ENCODE results near the gene ACOX2.

The ACOX2 gene

DNA sequence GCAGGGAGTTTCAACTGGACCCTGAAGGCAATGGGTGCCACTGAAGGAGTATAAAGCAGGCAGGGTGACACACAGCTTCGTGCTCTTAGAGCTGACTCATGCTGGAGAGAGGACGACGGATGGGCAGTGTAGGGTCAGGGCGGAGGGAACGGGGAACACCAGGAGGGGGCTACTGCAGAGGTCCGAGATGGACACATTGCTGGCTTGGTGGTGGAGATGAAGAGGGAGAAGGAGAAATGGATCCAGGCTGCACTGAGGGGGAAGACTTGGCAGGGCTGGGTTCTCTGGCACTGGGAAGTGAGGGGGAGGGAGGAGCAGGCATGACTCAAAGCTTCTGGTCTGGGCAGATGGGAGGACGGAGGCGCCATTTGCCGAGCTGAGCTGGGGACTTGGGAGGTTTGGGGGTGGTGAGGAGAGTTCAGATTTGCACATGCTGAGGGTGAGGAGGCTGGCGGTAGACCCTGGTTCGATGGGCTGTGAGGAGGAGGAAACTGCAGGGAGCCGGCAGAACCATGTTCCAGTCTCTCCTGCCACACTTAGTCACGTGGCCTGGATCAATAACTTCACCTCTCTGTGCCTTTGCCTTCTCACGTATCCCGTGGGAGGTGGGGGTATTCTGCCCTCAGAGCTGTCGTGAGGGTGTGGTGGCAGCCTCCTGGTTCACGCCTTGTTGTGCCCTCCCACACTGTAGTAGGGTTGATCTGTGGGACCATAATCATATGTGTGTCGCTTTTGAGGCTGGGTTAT, 49.7 kb downstream of the ACOX2 start:
- TF ChIP-seq, protein P1, sequence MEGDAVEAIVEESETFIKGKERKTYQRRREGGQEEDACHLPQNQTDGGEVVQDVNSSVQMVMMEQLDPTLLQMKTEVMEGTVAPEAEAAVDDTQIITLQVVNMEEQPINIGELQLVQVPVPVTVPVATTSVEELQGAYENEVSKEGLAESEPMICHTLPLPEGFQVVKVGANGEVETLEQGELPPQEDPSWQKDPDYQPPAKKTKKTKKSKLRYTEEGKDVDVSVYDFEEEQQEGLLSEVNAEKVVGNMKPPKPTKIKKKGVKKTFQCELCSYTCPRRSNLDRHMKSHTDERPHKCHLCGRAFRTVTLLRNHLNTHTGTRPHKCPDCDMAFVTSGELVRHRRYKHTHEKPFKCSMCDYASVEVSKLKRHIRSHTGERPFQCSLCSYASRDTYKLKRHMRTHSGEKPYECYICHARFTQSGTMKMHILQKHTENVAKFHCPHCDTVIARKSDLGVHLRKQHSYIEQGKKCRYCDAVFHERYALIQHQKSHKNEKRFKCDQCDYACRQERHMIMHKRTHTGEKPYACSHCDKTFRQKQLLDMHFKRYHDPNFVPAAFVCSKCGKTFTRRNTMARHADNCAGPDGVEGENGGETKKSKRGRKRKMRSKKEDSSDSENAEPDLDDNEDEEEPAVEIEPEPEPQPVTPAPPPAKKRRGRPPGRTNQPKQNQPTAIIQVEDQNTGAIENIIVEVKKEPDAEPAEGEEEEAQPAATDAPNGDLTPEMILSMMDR (IDR thresholded peaks at IDR 0.05; ENCODE audit: borderline replicate concordance, control extremely low read depth, extremely low read depth, insufficient read depth, missing control alignments) = no peak
- DNase-seq (ENCODE audit: low spot score) = no peak
- in situ Hi-C loops (cut with MboI; ENCODE audit: low sequenced_read_pairs, unreplicated experiment) = no loop called here

DNA sequence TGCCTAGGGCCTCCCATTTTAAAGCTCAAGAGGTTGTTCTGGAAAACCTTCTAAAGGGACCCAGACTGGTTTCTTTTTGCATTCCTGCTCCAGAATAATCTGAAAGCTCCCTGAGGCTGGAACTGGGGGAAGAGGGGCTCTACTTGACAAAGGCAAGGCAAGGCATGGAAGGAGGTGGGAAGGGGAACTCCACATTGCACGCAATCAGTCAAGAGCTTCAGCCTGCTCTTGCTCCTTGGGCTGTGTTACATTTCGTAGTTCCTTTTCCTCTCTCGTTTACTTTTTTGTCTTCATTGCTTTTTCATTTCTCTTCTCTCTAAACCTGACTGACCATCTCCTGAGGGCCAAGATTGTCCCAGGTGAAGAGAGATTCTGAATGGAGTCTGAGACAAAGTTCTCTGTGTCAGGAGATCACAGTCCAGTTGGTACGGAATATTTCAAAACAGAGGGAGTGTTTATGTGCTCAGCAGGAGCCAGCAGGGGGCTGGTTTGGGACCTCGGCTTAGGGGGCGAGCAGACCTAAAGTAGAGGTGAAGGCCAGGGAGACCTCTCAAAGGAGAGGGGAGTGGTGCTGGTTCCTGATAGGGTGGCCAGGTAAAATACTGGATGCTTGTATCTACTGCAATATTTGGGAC, 51.1 kb downstream of the ACOX2 start:
- no peak for DNase-seq (ENCODE audit: low spot score)
- in situ Hi-C loops (cut with MboI; ENCODE audit: low sequenced_read_pairs, unreplicated experiment) = no loop called here
- TF ChIP-seq, protein P1 (IDR thresholded peaks at IDR 0.05; ENCODE audit: borderline replicate concordance, control extremely low read depth, extremely low read depth, insufficient read depth, missing control alignments) = no peak

DNA sequence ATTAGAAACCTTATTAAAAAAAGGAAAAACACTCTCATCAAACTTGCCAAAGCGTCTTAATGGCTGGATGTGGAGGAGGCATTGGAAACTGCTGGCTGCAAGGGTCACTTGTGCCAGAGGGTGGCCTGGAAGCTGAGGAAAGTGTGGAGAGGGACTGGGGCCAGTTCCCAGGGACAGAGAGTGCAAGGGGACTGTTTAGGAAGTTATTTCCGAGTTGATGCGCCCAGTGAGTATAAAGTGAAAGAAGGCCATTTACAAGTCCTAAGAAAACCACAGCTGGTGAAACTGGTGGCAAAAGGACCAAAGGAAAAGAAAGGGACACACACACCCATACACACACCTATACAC, 52.3 kb downstream of the ACOX2 start:
- DNase-seq (ENCODE audit: low spot score) = no peak
- TF ChIP-seq, protein P1 (IDR thresholded peaks at IDR 0.05; ENCODE audit: borderline replicate concordance, control extremely low read depth, extremely low read depth, insufficient read depth, missing control alignments) = no peak
- in situ Hi-C loops (cut with MboI; ENCODE audit: low sequenced_read_pairs, unreplicated experiment) = no loop called here

DNA sequence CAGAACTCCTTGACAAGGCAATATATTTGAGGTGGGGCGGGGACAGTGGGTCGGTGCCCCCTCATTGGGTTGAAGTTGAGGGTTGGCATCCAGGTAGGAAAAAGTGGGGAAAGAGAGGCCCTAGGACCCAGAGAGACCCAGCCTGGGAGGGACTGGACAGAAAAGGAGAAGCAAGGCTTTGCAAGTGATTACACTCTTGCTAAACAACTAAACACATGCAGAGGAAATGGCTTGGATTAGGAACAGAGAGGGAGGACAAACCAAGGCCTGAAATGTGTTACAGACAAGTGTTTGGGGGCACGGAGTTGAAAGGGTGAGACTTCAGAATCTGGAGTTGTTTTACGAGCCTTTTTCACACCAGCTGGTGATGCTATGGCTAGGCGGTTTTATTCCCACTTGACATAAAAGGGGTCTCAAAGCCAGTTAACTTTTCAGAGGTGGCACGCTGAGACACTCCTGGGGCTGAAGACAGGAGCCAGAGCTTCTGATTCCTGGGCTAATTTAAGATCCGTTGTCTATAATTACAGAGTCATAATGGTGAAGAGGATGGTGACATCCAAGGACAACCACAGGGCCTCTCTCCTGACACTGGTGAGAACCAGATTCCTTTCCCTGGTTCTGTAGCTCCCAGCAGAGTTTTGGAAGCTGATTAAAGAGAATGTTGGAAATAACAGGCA, 52.8 kb downstream of the ACOX2 start:
- DNase-seq (ENCODE audit: low spot score) = no peak
- in situ Hi-C loops (cut with MboI; ENCODE audit: low sequenced_read_pairs, unreplicated experiment) = no loop called here
- TF ChIP-seq, protein P1 (IDR thresholded peaks at IDR 0.05; ENCODE audit: borderline replicate concordance, control extremely low read depth, extremely low read depth, insufficient read depth, missing control alignments) = no peak

DNA sequence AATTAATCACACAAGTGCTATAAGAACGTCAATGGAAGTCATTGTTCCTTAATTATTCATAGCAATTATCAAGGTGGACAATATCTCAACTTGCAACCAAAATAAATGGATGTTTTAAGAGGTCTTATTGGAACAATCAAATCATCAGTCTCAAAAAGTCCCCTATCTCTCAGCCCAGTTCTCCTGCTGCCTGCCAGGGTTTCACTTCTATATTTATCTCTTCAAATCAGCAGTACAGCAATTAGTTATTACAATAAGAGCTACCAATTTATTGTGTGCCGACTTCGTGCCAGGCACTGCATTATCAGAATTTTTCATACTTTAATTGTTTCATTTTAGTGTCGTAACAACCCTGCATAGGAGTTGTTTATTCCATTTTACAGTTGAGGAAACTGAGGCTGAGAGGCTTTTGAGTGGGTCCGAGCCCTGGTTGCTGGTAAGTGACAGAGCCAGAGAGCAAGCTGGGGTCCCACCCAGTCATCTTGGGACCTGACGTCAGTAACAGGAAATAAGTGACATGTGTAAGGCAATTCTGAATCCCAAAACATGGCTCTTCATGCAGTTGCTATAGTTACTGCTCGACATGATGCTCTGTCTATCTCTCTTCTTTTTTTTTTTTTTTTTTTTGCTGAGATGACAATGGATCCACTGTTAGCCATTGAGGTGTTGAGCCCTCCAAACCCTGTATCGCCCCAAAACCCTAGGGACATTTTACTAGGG, 53.9 kb downstream of the ACOX2 start:
- DNase-seq (ENCODE audit: low spot score) = no peak
- TF ChIP-seq, protein P1 (IDR thresholded peaks at IDR 0.05; ENCODE audit: borderline replicate concordance, control extremely low read depth, extremely low read depth, insufficient read depth, missing control alignments) = no peak
- in situ Hi-C loops (cut with MboI; ENCODE audit: low sequenced_read_pairs, unreplicated experiment) = no loop called here

DNA sequence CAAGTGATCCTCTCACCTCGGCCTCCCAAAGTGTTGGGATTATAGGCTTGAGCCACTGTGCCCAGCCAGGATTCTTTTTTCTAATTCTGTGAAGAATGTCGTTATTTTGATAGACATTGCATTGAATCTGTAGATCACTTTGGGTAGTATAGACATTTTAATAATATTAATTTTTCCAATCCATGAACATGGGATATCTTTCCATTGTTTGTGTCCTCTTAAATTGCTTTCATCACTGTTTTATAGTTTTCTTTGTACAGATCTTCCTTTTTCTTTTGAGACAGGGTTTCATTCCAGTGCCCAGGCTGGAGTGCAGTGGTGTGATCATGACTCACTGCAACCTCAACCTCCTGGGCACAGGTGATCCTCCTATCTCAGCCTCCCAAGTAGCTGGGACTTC, 56.7 kb downstream of the ACOX2 start:
- TF ChIP-seq, protein P1 (IDR thresholded peaks at IDR 0.05; ENCODE audit: borderline replicate concordance, control extremely low read depth, extremely low read depth, insufficient read depth, missing control alignments) = no peak
- in situ Hi-C loops (cut with MboI; ENCODE audit: low sequenced_read_pairs, unreplicated experiment) = no loop called here
- no peak for DNase-seq (ENCODE audit: low spot score)

Measured in GM13976 (cell line).